Lower leg skin (tissue), 4 donors: Measurements from ENCODE around the gene EIF4A3. TPM values are rescaled to one million over a fixed set of nuclear protein-coding genes. Genes with fewer than 3 reads are reported as not detected.

Experiments used
- DNase-seq, 2 donors: peaks; one replicate each; pipeline ENCODE4 v3.0.0-alpha.2; 2019; ENCODE audit warnings: low spot score in 2 of 2
- H3K4me3 ChIP-seq: fragments of 200-600 bp; sonication (generic); 2 replicates; pipeline ENCODE4 v1.5.1; 2017; ENCODE audit warnings: mild to moderate bottlenecking, low read depth; ENCODE audit not compliant: poor library complexity, severe bottlenecking
- POLR2A ChIP-seq, 2 donors: fragments of 450-650 bp; IDR thresholded peaks; one replicate each; pipeline ENCODE4 v1.6.1; 2016 to 2017; ENCODE audit warnings: antibody characterized with exemption in 2 of 2, mild to moderate bottlenecking in 1 of 2, moderate library complexity in 1 of 2
- WGBS, 2 donors: methylation state at CpG; one replicate each; pipeline ENCODE4 v1.1.5; 2018; 5-methylcytosine and 5-hydroxymethylcytosine counted together
- intact Hi-C: fragments of 100-400 bp; cut with DNase I; formaldehyde crosslinking; loops from one replicate; pipeline ENCODE4 v1.15.0; 2023; ENCODE audit warnings: low total_unique reads
- total RNA-seq, 4 donors: library from RNA; depleted of rRNA; stranded (reverse); fragments of >200 nt; gene quantifications; one replicate each; pipeline ENCODE4 v1.1.0, GENCODE V29; 2016
- TF ChIP-seq, protein P1 (sequence below), 3 donors: fragments of 450-650 bp; IDR thresholded peaks; one replicate each; pipeline ENCODE4 v1.5.1; 2016; ENCODE audit warnings: antibody characterized with exemption in 3 of 3, mild to moderate bottlenecking in 3 of 3, moderate library complexity in 2 of 3

EIF4A3 gene
- total RNA-seq, 4 donors from 2014 or later: 70.3 to 87.2 (median 75.3) TPM

GRCh38 chr17:80169784-80170500 lies 23.0 kb upstream of the EIF4A3 start, which contains the start of gene CARD14:
Gene CARD14, plus strand, starts transcription at chr17:80170030. Its CDS starts 11,409 bp downstream, at chr17:80181439.
- no peak within 1 kb of the TSS for H3K4me3 ChIP-seq
- 54 to 57% methylated on average over 19 of the region's 19 CpGs for WGBS, 2 donors
- no peak for TF ChIP-seq POLR2A (IDR thresholded peaks at IDR 0.05)
- TF ChIP-seq, protein P1, sequence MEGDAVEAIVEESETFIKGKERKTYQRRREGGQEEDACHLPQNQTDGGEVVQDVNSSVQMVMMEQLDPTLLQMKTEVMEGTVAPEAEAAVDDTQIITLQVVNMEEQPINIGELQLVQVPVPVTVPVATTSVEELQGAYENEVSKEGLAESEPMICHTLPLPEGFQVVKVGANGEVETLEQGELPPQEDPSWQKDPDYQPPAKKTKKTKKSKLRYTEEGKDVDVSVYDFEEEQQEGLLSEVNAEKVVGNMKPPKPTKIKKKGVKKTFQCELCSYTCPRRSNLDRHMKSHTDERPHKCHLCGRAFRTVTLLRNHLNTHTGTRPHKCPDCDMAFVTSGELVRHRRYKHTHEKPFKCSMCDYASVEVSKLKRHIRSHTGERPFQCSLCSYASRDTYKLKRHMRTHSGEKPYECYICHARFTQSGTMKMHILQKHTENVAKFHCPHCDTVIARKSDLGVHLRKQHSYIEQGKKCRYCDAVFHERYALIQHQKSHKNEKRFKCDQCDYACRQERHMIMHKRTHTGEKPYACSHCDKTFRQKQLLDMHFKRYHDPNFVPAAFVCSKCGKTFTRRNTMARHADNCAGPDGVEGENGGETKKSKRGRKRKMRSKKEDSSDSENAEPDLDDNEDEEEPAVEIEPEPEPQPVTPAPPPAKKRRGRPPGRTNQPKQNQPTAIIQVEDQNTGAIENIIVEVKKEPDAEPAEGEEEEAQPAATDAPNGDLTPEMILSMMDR (IDR thresholded peaks at IDR 0.05): no peak
- DNase-seq: no peak
- intact Hi-C loops: no loop called here

DNA sequence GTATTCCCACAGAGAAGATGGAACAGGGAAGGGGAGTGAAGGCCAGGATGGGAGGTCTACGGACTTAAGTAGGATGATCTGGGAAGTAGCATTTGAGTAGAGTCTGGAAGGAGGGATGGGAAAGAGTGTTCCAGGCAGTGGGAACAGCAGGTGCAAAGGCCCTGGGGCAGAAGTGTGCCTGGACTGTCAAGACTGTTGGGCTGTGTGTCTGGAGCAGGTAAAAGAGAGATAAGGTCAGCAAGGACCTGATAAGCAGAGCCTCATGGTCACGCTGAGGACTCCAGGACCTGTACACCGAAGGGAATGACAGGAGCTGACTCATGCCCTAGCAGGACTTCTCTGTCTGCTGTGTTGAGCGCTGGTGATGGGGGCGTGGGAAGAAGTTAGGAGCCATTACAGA lies 22.2 kb upstream of the EIF4A3 start:
- TF ChIP-seq, protein P1 (IDR thresholded peaks at IDR 0.05): no peak
- no peak for TF ChIP-seq POLR2A (IDR thresholded peaks at IDR 0.05)
- WGBS, 2 donors: 93 to 94% methylated on average over 5 of the region's 5 CpGs
- intact Hi-C loops: no loop called here
- no peak overlapping the region for H3K4me3 ChIP-seq
- no peak for DNase-seq

DNA sequence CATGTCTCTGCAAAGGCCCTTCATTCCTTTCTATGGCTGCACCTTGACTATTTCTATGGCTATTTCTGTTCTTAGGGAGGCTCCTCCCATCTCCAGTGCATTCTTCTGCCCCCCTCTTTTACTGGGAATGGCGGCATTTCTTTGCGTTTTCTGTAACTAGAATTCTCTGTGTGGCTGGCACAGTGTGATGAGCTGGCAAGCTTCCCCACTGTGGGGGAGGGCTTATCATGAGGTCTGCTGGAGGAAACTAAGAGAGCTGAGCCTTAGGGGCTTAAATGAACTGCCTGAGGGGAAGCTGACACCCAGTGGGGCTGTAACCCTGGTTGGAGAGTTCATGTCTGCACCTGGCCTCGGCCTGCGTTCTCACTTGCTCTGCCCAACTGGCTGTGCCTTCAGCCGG lies 21.4 kb upstream of the EIF4A3 start:
- TF ChIP-seq, protein P1 (IDR thresholded peaks at IDR 0.05): no peak
- TF ChIP-seq POLR2A (IDR thresholded peaks at IDR 0.05): no peak
- WGBS, 2 donors: 79 to 84% methylated on average over 5 of the region's 5 CpGs
- intact Hi-C loops: no loop called here

GRCh38 chr17:80166446-80166845 lies 19.5 kb upstream of the EIF4A3 start:
- no peak for TF ChIP-seq POLR2A (IDR thresholded peaks at IDR 0.05)
- TF ChIP-seq, protein P1 (IDR thresholded peaks at IDR 0.05): no peak
- H3K4me3 ChIP-seq: no peak overlapping the region
- DNase-seq: no peak
- intact Hi-C loops: no loop called here
- 52 to 63% methylated on average over 6 of the region's 6 CpGs for WGBS, 2 donors

More for the DNA sequence above, 21.4 kb upstream of the EIF4A3 start:
- H3K4me3 ChIP-seq: no peak overlapping the region
- no peak for DNase-seq

DNA sequence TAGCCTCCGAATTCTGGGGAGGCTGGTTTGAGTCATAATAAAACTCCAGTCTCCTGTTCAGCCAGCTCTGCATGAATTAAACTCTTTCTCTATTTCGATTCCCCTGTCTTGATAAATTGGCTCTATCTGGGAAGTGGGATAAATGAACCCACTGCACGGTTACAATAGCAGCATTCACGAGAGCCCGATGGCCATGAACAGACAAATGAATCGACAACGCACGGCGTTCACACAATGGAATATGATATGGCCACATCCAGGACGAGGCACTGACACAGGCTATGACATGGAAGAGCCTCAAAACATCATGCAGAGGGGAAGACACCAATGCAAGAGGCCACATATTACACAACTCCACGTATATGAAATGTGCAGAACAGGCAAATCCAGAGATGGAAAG lies 17.3 kb upstream of the EIF4A3 start:
- no peak overlapping the region for H3K4me3 ChIP-seq
- 82 to 91% methylated on average over 11 of the region's 11 CpGs for WGBS, 2 donors
- intact Hi-C loops: no loop called here
- TF ChIP-seq POLR2A (IDR thresholded peaks at IDR 0.05): no peak
- TF ChIP-seq, protein P1 (IDR thresholded peaks at IDR 0.05): no peak
- DNase-seq: no peak

GRCh38 chr17:80163336-80163735 lies 16.4 kb upstream of the EIF4A3 start:
- DNase-seq: no peak
- intact Hi-C loops: no loop called here
- WGBS, 2 donors: 81 to 85% methylated on average over 4 of the region's 4 CpGs
- TF ChIP-seq POLR2A (IDR thresholded peaks at IDR 0.05): no peak
- TF ChIP-seq, protein P1 (IDR thresholded peaks at IDR 0.05): no peak
- H3K4me3 ChIP-seq: no peak overlapping the region
